ENCODE measurements around the gene KRT40.

Gene KRT40

GRCh38 chr17:41008811-41009210 lies 24.7 kb upstream of the KRT40 start, which contains the start of gene KRTAP3-1:
Gene KRTAP3-1, minus strand, starts transcription at chr17:41009128. Its CDS starts 54 bp downstream, at chr17:41009074.
- H3K27me3 ChIP-seq (ENCODE audit: low read length) = no peaks in the 10 kb centered on the region
- H3K4me3 ChIP-seq (ENCODE audit: insufficient read depth, low read length, poor library complexity, severe bottlenecking) = no peak within 1 kb of the TSS
- no peaks in the 10 kb centered on the region for H3K79me2 ChIP-seq (ENCODE audit: insufficient read depth, low read length)
- no peak within 1 kb of the TSS for H3K4me2 ChIP-seq (ENCODE audit: low read depth, low read length, poor library complexity, severe bottlenecking)
- no peaks in the 10 kb centered on the region for H3K36me3 ChIP-seq (ENCODE audit: low read length)
- no peaks in the 10 kb centered on the region for H4K20me1 ChIP-seq (ENCODE audit: low read depth, low read length)
- H3F3A ChIP-seq (ENCODE audit: insufficient read depth) = no peaks in the 10 kb centered on the region
- no peaks in the 10 kb centered on the region for H3K9me2 ChIP-seq (replicated peaks; ENCODE audit: insufficient read depth, low read length)
- no peak within 1 kb of the TSS for H3K27ac ChIP-seq (ENCODE audit: low read depth, low read length)
- H2AFZ ChIP-seq (ENCODE audit: low read depth, low read length, severe bottlenecking) = no peak within 1 kb of the TSS
- H3K9ac ChIP-seq (ENCODE audit: low read length) = no peak within 1 kb of the TSS
- no peak for TF ChIP-seq EZH2phosphoT487 (conservative IDR thresholded peaks at IDR 0.05; ENCODE audit: low read length)
- no peak for TF ChIP-seq CTCF (IDR thresholded peaks at IDR 0.05; ENCODE audit: insufficient read depth, low read length, poor library complexity, severe bottlenecking)
- no peaks in the 10 kb centered on the region for H3K9me3 ChIP-seq (ENCODE audit: insufficient read depth, low read length)

- Histone ChIP-seq H3K9me2 (replicated peaks; ENCODE audit: insufficient read depth, low read length) (no peaks in the 10 kb centered on the region), H3K4me3 (ENCODE audit: insufficient read depth, low read length, poor library complexity, severe bottlenecking) (no peak overlapping the region), H3K79me2 (ENCODE audit: insufficient read depth, low read length) (no peaks in the 10 kb centered on the region), H3F3A (ENCODE audit: insufficient read depth) (no peaks in the 10 kb centered on the region), H3K4me2 (ENCODE audit: low read depth, low read length, poor library complexity, severe bottlenecking) (no peak overlapping the region), H2AFZ (ENCODE audit: low read depth, low read length, severe bottlenecking) (no peak overlapping the region), H3K9me3 (ENCODE audit: insufficient read depth, low read length) (no peaks in the 10 kb centered on the region), H3K9ac (ENCODE audit: low read length) (no peak overlapping the region), H3K36me3 (ENCODE audit: low read length) (no peaks in the 10 kb centered on the region), H3K27me3 (ENCODE audit: low read length) (no peaks in the 10 kb centered on the region), H4K20me1 (ENCODE audit: low read depth, low read length) (no peaks in the 10 kb centered on the region), H3K27ac (ENCODE audit: low read depth, low read length) (no peak overlapping the region)
- TF ChIP-seq CTCF (IDR thresholded peaks at IDR 0.05; ENCODE audit: insufficient read depth, low read length, poor library complexity, severe bottlenecking) (no peak), EZH2phosphoT487 (conservative IDR thresholded peaks at IDR 0.05; ENCODE audit: low read length) (no peak)
These were observed 20.3 kb upstream of the KRT40 start for GRCh38 chr17:41004397-41004796.

- Histone ChIP-seq H3K79me2 (ENCODE audit: insufficient read depth, low read length) (no peaks in the 10 kb centered on the region), H3K4me2 (ENCODE audit: low read depth, low read length, poor library complexity, severe bottlenecking) (no peak overlapping the region), H3K9me3 (ENCODE audit: insufficient read depth, low read length) (no peaks in the 10 kb centered on the region), H2AFZ (ENCODE audit: low read depth, low read length, severe bottlenecking) (no peak overlapping the region), H3K9me2 (replicated peaks; ENCODE audit: insufficient read depth, low read length) (no peaks in the 10 kb centered on the region), H3K27ac (ENCODE audit: low read depth, low read length) (no peak overlapping the region), H3K27me3 (ENCODE audit: low read length) (no peaks in the 10 kb centered on the region), H4K20me1 (ENCODE audit: low read depth, low read length) (no peaks in the 10 kb centered on the region), H3K4me3 (ENCODE audit: insufficient read depth, low read length, poor library complexity, severe bottlenecking) (no peak overlapping the region), H3K36me3 (ENCODE audit: low read length) (no peaks in the 10 kb centered on the region), H3K9ac (ENCODE audit: low read length) (no peak overlapping the region), H3F3A (ENCODE audit: insufficient read depth) (no peaks in the 10 kb centered on the region)
- TF ChIP-seq EZH2phosphoT487 (conservative IDR thresholded peaks at IDR 0.05; ENCODE audit: low read length) = no peak
- TF ChIP-seq CTCF (IDR thresholded peaks at IDR 0.05; ENCODE audit: insufficient read depth, low read length, poor library complexity, severe bottlenecking) = no peak
These were observed 19.8 kb upstream of the KRT40 start for GRCh38 chr17:41003926-41004325.
